Measurements from ENCODE around the gene DOCK6. TPM values are rescaled to one million over a fixed set of nuclear protein-coding genes. Genes with fewer than 3 reads are reported as not detected.

Gene DOCK6
- total RNA-seq, 1 experiment from 2014 or later = 19.4 TPM

DNA sequence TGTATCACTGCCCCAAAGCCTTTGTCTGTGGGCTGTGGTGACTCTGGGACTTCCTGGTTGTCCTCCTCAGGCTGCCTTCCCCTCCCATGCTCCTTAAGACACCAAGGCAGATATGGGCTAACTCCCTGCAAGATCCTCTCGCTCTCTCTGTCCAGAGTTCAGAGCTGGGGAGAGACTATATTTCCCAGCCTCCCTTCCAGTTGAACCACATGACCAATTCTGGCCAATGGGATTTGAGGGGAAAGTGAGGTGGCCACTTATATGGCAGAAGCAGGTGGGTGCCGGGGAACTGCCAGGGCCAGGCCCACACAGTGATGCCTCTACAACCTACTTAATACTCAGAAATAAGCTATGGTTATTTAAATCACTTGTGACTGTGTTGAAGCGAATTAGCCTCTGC lies 39.1 kb downstream of the DOCK6 start:
- CTCF ChIA-PET = interaction anchor here (0.7 kb wide), 1 partner anchor 487 kb away, joined by 3 read pairs; no protein-coding TSS in a partner anchor
- Histone ChIP-seq H3K36me3 (ENCODE audit: control insufficient read depth, insufficient read depth, low read length) (no peaks in the 10 kb centered on the region), H3K4me3 (ENCODE audit: low read depth in 2 of 2, low read length in 2 of 2) (no peak overlapping the region), H3K4me1 (ENCODE audit: control insufficient read depth, insufficient read depth, low read length) (no peaks in the 10 kb centered on the region), H3K27ac (ENCODE audit: low read length) (no peak overlapping the region), H3K27me3 (ENCODE audit: control insufficient read depth, insufficient read depth, low read length) (no peaks in the 10 kb centered on the region), H3K9me3 (ENCODE audit: control insufficient read depth, insufficient read depth, low read depth, low read length) (peaks cover 5% of the 10 kb centered on the region; the same call in 1 of the 2 replicates)
- POLR2A ChIA-PET = no interaction called here
- no peak for TF ChIP-seq SIN3A (IDR thresholded peaks at IDR 0.05; ENCODE audit: borderline replicate concordance, insufficient read depth, low read depth, low read length)
- no peak for TF ChIP-seq TCF7L2 (IDR thresholded peaks at IDR 0.05; ENCODE audit: low read depth, low read length)
- no peak for TF ChIP-seq CTCF (IDR thresholded peaks at IDR 0.05)
- TF ChIP-seq POLR2AphosphoS5 (IDR thresholded peaks at IDR 0.05; ENCODE audit: low read depth, low read length) = no peak
- TF ChIP-seq REST (IDR thresholded peaks at IDR 0.05; ENCODE audit: insufficient read depth in 1 of 2, low read depth in 2 of 2, low read length in 1 of 2) = no peak
- DNase-seq (ENCODE audit: low read depth, low spot score) (no peak), ATAC-seq (peak; percentile 44; the same call in 1 of the 2 replicates)
- in situ Hi-C loops (cut with HindIII; ENCODE audit: low pct_unique_long_range_greater_than_20kb, low sequenced_read_pairs) = no loop called here
- no TSS peak for BruUV-seq (replicated peaks)
- intact Hi-C loops (cut with micrococcal nuclease; ENCODE audit: unreplicated experiment) = no loop called here

- H3K4me3 ChIP-seq (ENCODE audit: low read depth in 2 of 2, low read length in 2 of 2) = no peak overlapping the region
- no peak for DNase-seq (ENCODE audit: low read depth, low spot score)
- peaks cover 5% of the 10 kb centered on the region; the same call in 1 of the 2 replicates for H3K9me3 ChIP-seq (ENCODE audit: control insufficient read depth, insufficient read depth, low read depth, low read length)
- no TSS peak for BruUV-seq (replicated peaks)
- ChIA-PET CTCF (no interaction called here), POLR2A (no interaction called here)
- no peaks in the 10 kb centered on the region for H3K27me3 ChIP-seq (ENCODE audit: control insufficient read depth, insufficient read depth, low read length)
- in situ Hi-C loops (cut with HindIII; ENCODE audit: low pct_unique_long_range_greater_than_20kb, low sequenced_read_pairs) = no loop called here
- H3K36me3 ChIP-seq (ENCODE audit: control insufficient read depth, insufficient read depth, low read length) = no peaks in the 10 kb centered on the region
- ATAC-seq = no peak
- intact Hi-C loops (cut with micrococcal nuclease; ENCODE audit: unreplicated experiment) = no loop called here
- H3K4me1 ChIP-seq (ENCODE audit: control insufficient read depth, insufficient read depth, low read length) = no peaks in the 10 kb centered on the region
- no peak overlapping the region for H3K27ac ChIP-seq (ENCODE audit: low read length)
- TF ChIP-seq CTCF (IDR thresholded peaks at IDR 0.05) (no peak), SIN3A (IDR thresholded peaks at IDR 0.05; ENCODE audit: borderline replicate concordance, insufficient read depth, low read depth, low read length) (no peak), TCF7L2 (IDR thresholded peaks at IDR 0.05; ENCODE audit: low read depth, low read length) (no peak), POLR2AphosphoS5 (IDR thresholded peaks at IDR 0.05; ENCODE audit: low read depth, low read length) (no peak), REST (IDR thresholded peaks at IDR 0.05; ENCODE audit: insufficient read depth in 1 of 2, low read depth in 2 of 2, low read length in 1 of 2) (no peak)
Measured at GRCh38 chr19:11221082-11221598, 41.2 kb downstream of the DOCK6 start.
